BJ (cell line): Measurements from ENCODE around the gene EPHA4. TPM values are rescaled to one million over a fixed set of nuclear protein-coding genes. Genes with fewer than 3 reads are reported as not detected.

Experiments used
- CTCF ChIA-PET: fragments of 350-600 bp; formaldehyde crosslinking; extraction: SDS; loops from one replicate; lab custom pipeline; 2021; ENCODE audit warnings: antibody characterized with exemption, inconsistent platforms; lab: Yijun Ruan, JAX
- POLR2A ChIA-PET: fragments of 300-600 bp; sonication (Branson Sonifier 250); formaldehyde crosslinking; extraction: SDS; loops from one replicate; lab custom pipeline; 2021; ENCODE audit warnings: antibody characterized with exemption; lab: Charles Lee
- DNase-seq: peaks from one replicate; pipeline ENCODE4 v3.0.0-alpha.2; 2011; ENCODE audit warnings: low read depth
- H3K27me3 ChIP-seq: 2 replicates; pipeline ENCODE4 v1.6.0; 2011; ENCODE audit warnings: low read length; ENCODE audit not compliant: control insufficient read depth, insufficient read depth
- H3K36me3 ChIP-seq: 2 replicates; pipeline ENCODE4 v1.5.1; 2011; ENCODE audit warnings: low read length; ENCODE audit not compliant: control insufficient read depth, insufficient read depth
- H3K4me3 ChIP-seq: 2 replicates; pipeline ENCODE4 v1.5.1; 2011; ENCODE audit warnings: low read depth, mild to moderate bottlenecking, control low read depth, low read length
- polyA plus RNA-seq: library from polyadenylated mRNA; depleted of rRNA; stranded (reverse); fragments of >200 nt; gene quantifications from 2 replicates; pipeline ENCODE4 v1.2.3, GENCODE V29; 2011
- TF ChIP-seq, protein P1 (sequence below): IDR thresholded peaks from 2 replicates; pipeline ENCODE4 v1.5.1; 2011; ENCODE audit warnings: low read depth, mild to moderate bottlenecking, control low read depth, inconsistent platforms, low read length, moderate library complexity; ENCODE audit not compliant: insufficient read depth

The EPHA4 gene
- polyA plus RNA-seq, 1 experiment: 63.2 TPM

DNA sequence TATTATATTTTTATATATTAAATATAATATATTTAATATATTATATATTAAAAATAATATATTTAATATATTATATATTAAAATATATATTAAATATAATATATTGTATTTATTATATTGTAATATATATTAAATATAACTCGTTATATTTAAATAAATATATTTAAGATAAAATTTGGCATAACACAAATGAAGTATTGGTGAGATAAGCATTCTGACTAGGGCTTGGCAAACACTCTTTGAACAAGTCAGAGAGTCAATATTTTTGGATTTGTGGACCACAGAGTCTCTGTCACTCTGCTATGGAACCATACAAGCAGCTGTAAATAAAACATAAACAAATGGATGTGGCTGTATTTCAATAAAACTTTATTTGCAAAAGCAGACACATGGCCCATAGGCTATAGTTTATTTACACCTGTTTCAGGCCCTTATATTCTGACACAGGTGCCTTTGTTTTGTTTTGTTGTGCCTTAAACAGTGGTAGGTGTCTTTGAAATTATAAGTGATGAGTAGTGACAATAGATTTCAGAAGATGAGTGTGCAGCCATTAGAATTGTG is 190.1 kb downstream of the EPHA4 start:
- POLR2A ChIA-PET: no interaction called here
- H3K27me3 ChIP-seq: no peaks in the 10 kb centered on the region
- TF ChIP-seq, protein P1, sequence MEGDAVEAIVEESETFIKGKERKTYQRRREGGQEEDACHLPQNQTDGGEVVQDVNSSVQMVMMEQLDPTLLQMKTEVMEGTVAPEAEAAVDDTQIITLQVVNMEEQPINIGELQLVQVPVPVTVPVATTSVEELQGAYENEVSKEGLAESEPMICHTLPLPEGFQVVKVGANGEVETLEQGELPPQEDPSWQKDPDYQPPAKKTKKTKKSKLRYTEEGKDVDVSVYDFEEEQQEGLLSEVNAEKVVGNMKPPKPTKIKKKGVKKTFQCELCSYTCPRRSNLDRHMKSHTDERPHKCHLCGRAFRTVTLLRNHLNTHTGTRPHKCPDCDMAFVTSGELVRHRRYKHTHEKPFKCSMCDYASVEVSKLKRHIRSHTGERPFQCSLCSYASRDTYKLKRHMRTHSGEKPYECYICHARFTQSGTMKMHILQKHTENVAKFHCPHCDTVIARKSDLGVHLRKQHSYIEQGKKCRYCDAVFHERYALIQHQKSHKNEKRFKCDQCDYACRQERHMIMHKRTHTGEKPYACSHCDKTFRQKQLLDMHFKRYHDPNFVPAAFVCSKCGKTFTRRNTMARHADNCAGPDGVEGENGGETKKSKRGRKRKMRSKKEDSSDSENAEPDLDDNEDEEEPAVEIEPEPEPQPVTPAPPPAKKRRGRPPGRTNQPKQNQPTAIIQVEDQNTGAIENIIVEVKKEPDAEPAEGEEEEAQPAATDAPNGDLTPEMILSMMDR: no peak
- CTCF ChIA-PET: no interaction called here
- no peaks in the 10 kb centered on the region for H3K36me3 ChIP-seq
- no peak overlapping the region for H3K4me3 ChIP-seq
- no peak for DNase-seq

DNA sequence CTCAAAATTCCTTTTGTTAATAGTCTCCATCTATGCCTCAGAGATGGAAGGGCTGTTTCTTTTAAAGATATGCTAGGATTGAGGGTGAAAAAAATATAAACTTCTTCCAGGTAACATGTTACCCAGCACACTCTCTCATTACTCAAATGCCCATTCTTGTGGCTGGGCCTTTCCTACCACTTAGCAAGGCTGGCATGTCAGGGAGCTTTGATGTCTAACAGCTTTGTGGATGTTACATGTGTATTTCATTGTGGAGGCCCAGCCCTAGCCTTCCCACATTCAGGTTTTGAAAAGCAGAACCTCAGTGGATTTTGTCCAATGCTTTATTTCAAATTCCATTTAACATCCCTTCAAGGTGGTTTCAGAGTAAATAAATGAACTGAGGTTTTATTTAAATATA is 191.4 kb downstream of the EPHA4 start:
- Histone ChIP-seq H3K36me3 (no peaks in the 10 kb centered on the region), H3K4me3 (no peak overlapping the region), H3K27me3 (no peaks in the 10 kb centered on the region)
- POLR2A ChIA-PET: no interaction called here
- CTCF ChIA-PET: no interaction called here
- no peak for DNase-seq
- TF ChIP-seq, protein P1: no peak

DNA sequence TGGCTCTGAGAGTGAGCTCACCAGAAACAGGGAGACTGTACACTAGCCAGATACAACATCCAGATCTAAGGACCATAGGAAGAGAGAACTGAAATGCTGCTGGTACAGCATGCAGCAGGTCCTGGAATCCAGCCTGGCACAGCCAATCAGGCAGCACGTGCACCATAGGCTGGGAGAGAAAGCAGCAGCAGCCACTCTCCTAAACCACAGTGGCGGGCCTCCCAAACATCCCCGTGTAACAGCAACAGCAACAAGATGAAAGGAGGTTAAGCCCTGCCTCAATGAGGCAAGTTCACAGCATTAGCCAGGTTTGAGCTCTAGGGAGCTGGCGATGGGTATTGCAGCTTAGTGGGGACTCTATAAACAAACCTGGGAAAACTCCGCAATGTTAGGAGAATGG is 192.0 kb downstream of the EPHA4 start:
- Histone ChIP-seq H3K4me3 (no peak overlapping the region), H3K36me3 (no peaks in the 10 kb centered on the region), H3K27me3 (no peaks in the 10 kb centered on the region)
- ChIA-PET POLR2A (no interaction called here), CTCF (no interaction called here)
- DNase-seq: no peak
- TF ChIP-seq, protein P1: no peak

DNA sequence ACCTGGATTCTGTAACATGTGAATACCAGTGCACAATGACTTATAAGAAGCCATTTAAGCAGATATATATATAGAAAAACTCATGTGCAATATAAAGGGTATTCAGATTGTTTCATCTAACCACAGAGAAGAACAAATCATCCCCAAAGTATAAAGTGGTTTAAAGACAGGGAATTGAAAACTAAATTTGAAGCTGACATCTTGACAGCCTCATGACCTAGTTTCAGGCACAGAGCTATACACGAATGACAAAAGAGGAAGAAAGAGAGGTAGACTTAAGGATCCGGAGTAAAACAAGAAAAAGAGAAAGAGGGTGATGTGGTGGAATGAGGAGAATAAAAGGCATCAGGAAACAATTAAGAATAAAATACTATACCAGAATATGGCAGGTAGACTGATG is 194.5 kb downstream of the EPHA4 start:
- Histone ChIP-seq H3K4me3 (no peak overlapping the region), H3K27me3 (no peaks in the 10 kb centered on the region), H3K36me3 (no peaks in the 10 kb centered on the region)
- no peak for DNase-seq
- CTCF ChIA-PET: no interaction called here
- TF ChIP-seq, protein P1: no peak
- POLR2A ChIA-PET: no interaction called here

DNA sequence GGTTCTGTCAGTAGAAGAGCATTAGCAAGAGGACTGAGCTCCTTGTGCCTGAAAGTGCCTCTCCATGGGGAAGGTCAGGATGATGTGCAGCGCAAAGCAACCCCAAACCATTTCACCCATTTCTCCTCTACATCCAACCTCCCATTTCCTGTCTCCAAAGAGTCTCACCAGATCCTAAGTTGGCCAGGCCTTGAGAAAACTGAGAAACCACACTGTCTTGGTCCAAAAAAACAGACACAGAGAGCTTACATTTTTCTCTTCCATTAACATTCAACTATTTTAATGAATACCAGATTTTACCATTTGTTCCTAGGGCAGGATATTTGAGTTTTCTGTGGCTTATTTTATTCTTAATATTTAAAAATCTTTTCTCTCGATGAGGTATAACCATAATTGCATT is 195.0 kb downstream of the EPHA4 start:
- DNase-seq: peak; percentile 24
- ChIA-PET POLR2A (no interaction called here), CTCF (no interaction called here)
- Histone ChIP-seq H3K36me3 (no peaks in the 10 kb centered on the region), H3K27me3 (no peaks in the 10 kb centered on the region), H3K4me3 (no peak overlapping the region)
- TF ChIP-seq, protein P1: no peak
